Upper lobe of right lung (tissue), 1 donor: ENCODE data around the gene EFHB. TPM values are rescaled to one million over a fixed set of nuclear protein-coding genes. Genes with fewer than 3 reads are reported as not detected.

Experiments
- ATAC-seq: fragments of 200-7000 bp; cut with Tn5 transposase; one replicate; pipeline ENCODE4 v1.9.1; 2020; ENCODE audit warnings: mild to moderate bottlenecking, moderate library complexity
- DNase-seq: peaks from one replicate; pipeline ENCODE4 v3.0.0-alpha.2; 2020
- H3K27ac ChIP-seq: fragments of 200-600 bp; one replicate; pipeline ENCODE4 v1.8.0; 2022
- H3K27me3 ChIP-seq: fragments of 200-600 bp; one replicate; pipeline ENCODE4 v1.8.0; 2022; ENCODE audit warnings: mild to moderate bottlenecking
- H3K36me3 ChIP-seq: fragments of 200-600 bp; one replicate; pipeline ENCODE4 v1.8.0; 2022
- H3K4me1 ChIP-seq: fragments of 200-600 bp; one replicate; pipeline ENCODE4 v1.8.0; 2022
- H3K4me3 ChIP-seq: fragments of 200-600 bp; one replicate; pipeline ENCODE4 v1.8.0; 2022; ENCODE audit warnings: mild to moderate bottlenecking
- H3K9me3 ChIP-seq: fragments of 200-600 bp; one replicate; pipeline ENCODE4 v1.8.0; 2022
- intact Hi-C: fragments of 100-400 bp; cut with DNase I; formaldehyde crosslinking; loops from one replicate; pipeline ENCODE4 v1.11.0; 2022
- total RNA-seq: library from RNA; stranded (reverse); fragmentation: NEBNext Ultra II Directional; extraction: Animal tissue kit (Norgen Biotek cat#: 25700); gene quantifications from one replicate; pipeline ENCODE4 v1.2.1, GENCODE V29; 2021
- TF ChIP-seq, protein P1 (sequence below): fragments of 200-600 bp; IDR thresholded peaks from one replicate; pipeline ENCODE4 v1.8.0; 2022; ENCODE audit warnings: antibody characterized with exemption
- donor health status: DM: no; HTN: yes; CAD: no; lungs with severe emphysema.

Gene EFHB
- total RNA-seq, 1 donor from 2014 or later = 0.90 TPM

DNA sequence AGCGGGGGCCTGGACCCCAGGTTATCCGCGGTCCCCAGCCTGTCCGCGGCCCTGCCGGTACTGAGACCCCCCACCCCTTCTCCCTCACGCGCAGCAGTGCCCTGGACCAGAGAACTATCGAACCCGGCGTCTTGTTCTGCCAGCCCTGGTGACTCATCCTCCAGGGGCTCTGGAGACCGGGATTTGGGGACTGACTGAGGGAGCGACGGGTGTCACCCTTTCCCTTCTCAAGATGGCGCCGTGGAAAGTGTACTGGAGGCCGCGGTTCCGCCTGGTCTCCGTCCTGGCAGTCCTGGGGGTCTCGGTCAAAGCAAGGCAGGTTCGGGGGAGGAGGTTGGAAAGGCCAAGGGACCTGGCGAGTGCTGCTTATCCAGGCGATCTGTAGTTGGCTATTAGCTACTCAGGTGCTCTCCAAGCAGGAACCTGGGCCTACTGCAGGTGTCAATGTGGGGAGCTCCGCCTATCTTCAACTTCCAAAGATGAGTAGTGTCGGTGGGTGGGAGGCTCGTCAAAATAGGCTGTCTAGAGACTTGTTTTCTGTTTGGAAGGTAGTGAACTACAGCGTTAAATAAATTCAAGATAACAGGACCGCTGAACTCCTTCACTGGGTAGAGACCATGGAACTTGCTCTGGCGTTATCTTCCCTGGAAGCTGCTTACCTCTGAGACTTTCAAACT, 13.7 kb upstream of the EFHB start:
- intact Hi-C loops = no loop called here
- Histone ChIP-seq H3K27me3 (no peaks in the 10 kb centered on the region), H3K27ac (peak overlapping the region; percentile 94), H3K4me3 (peak overlapping the region; percentile 71), H3K9me3 (no peaks in the 10 kb centered on the region), H3K36me3 (peaks cover 22% of the 10 kb centered on the region), H3K4me1 (peaks cover 37% of the 10 kb centered on the region)
- TF ChIP-seq, protein P1, sequence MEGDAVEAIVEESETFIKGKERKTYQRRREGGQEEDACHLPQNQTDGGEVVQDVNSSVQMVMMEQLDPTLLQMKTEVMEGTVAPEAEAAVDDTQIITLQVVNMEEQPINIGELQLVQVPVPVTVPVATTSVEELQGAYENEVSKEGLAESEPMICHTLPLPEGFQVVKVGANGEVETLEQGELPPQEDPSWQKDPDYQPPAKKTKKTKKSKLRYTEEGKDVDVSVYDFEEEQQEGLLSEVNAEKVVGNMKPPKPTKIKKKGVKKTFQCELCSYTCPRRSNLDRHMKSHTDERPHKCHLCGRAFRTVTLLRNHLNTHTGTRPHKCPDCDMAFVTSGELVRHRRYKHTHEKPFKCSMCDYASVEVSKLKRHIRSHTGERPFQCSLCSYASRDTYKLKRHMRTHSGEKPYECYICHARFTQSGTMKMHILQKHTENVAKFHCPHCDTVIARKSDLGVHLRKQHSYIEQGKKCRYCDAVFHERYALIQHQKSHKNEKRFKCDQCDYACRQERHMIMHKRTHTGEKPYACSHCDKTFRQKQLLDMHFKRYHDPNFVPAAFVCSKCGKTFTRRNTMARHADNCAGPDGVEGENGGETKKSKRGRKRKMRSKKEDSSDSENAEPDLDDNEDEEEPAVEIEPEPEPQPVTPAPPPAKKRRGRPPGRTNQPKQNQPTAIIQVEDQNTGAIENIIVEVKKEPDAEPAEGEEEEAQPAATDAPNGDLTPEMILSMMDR = no peak
- DNase-seq (no peak), ATAC-seq (peak; percentile 55)

DNA sequence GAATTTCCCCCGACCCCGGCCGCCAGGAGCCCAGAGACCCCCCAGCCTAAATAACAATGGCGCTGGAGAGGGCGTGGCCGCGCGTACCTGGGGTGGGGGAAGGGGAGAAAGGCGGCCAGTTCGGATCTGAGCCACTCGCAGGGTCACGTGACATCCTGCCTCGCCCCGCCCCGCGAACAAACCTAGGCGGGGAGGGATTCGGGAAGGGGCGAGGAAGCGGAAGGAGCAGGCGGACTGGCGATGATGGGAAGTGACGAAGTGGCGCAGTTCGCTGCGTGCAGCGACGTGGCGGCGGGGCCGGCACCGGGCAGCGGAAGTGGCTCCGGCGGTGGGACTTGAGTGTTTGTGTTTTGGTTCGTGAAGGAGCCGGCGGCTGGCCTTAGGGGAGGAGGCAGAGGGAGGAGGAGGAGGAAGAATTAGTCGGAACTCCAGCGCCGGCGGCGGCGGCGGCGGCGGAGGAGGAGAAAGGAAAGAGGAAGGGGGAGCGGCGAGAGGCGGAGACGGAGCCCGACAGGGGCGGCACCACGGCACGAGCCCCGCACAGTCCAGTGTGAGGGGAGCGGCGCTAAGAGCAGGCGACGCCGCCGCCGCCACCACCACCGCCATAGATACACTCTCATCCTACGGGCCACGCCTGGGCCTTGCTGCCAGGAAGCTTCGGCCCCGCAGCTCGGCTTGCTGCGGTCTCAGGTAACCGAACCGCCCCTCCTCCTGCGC, 13.0 kb upstream of the EFHB start, which contains the start of gene RAB5A:
Gene RAB5A, plus strand, starts transcription at position 266 of the 717 bp plus-strand sequence. CDS start 3,802 bp downstream, outside the sequence.
- H3K4me1 ChIP-seq = peaks cover 35% of the 10 kb centered on the region
- ATAC-seq (peak; percentile 98), DNase-seq (peak; percentile 99)
- no peaks in the 10 kb centered on the region for H3K9me3 ChIP-seq
- no peaks in the 10 kb centered on the region for H3K27me3 ChIP-seq
- H3K27ac ChIP-seq = peak within 1 kb of the TSS; percentile 94
- TF ChIP-seq, protein P1 = no peak
- intact Hi-C loops = no loop called here
- H3K36me3 ChIP-seq = peaks cover 16% of the 10 kb centered on the region
- H3K4me3 ChIP-seq = peak within 1 kb of the TSS; percentile 71

DNA sequence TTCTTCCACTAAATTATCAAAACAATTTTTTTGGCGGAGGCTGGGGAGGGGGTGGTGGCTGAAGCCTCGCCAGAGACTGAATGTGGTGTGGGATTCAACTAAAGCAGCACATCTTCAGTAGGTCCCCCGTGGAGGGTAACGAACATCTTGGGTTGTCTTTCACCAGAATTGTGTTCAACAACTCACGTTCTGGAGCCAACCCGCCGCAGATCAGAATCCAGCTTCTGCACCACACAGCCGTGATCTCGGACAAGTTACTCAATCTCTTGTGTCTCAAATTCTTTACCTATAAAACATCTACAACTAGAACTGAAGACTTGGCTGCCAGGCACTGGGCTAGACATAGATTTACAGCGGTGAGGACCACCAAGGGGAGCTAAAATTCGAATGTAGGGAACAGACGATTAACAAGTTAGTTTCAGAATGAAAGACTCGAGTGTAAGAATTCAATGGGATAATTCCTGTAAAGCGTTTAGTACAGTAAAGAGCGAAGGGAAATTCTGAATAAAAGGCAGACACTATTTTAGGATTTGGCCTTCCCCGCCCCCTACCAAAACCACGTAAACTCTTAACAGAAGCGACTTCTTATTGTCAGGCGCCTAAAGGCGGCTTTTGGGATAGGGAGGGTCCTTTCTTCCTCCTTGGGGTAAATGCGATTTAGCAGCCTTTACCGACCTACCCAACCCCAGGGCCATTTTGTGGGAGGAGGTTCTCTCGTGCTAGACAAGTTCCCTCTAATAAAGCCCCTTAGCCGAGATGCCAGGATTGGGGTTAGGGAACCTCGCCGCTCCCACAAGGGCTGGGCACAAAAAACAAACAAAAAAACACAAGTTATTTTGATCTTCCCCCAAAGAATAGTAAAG, 12.2 kb upstream of the EFHB start:
- Histone ChIP-seq H3K27me3 (no peaks in the 10 kb centered on the region), H3K4me3 (peak overlapping the region; percentile 71), H3K27ac (peak overlapping the region; percentile 94), H3K36me3 (peaks cover 8% of the 10 kb centered on the region), H3K4me1 (peaks cover 35% of the 10 kb centered on the region), H3K9me3 (no peaks in the 10 kb centered on the region)
- peak; percentile 1 for ATAC-seq
- intact Hi-C loops = no loop called here
- no peak for DNase-seq
- TF ChIP-seq, protein P1 = no peak

DNA sequence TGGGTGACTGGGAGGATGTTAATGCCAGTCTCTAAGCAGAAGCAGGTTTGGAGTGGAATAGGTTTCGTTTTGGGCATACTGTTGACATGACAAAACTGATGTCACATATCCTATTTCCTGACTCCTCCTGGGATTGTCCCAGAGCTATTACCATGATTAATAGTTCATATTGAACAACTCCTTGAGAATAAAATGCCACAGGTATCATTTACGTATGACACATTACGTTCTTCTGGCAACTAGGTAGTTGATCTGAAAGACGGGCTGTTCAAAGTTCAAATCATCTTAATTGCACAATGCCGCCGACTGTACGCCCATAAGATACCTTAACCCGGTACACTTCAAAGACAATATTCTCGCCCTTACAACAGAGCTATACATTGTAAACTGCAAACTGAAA, 11.5 kb upstream of the EFHB start:
- Histone ChIP-seq H3K27ac (no peak overlapping the region), H3K4me3 (no peak overlapping the region), H3K9me3 (no peaks in the 10 kb centered on the region), H3K4me1 (peaks cover 34% of the 10 kb centered on the region), H3K36me3 (peaks cover 2% of the 10 kb centered on the region), H3K27me3 (no peaks in the 10 kb centered on the region)
- DNase-seq (no peak), ATAC-seq (no peak)
- intact Hi-C loops = no loop called here
- TF ChIP-seq, protein P1 = no peak

DNA sequence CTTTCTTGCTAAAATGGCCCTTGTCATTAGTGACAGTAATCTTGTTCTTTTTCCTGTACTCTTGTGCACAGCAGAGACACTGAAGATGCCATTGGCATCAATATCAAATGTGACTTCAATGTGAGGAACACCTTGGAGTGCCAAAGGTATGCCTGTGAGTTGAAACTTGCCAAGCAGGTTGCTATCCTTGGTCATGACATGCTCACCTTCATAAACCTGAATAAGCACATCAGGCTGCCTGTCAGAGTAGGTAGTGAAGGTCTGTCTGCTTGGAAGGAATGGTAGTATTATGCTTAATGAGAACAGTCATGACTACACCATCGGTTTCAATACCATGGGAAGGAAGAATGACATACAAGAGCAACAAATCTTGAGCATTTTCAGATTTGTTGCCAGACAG, 6.6 kb upstream of the EFHB start:
- Histone ChIP-seq H3K27ac (no peak overlapping the region), H3K27me3 (no peaks in the 10 kb centered on the region), H3K4me1 (peaks cover 1% of the 10 kb centered on the region), H3K36me3 (no peaks in the 10 kb centered on the region), H3K9me3 (no peaks in the 10 kb centered on the region), H3K4me3 (no peak overlapping the region)
- ATAC-seq (no peak), DNase-seq (no peak)
- TF ChIP-seq, protein P1 = no peak
- intact Hi-C loops = no loop called here
